ENCODE results near the gene FOCAD.

Gene FOCAD

DNA sequence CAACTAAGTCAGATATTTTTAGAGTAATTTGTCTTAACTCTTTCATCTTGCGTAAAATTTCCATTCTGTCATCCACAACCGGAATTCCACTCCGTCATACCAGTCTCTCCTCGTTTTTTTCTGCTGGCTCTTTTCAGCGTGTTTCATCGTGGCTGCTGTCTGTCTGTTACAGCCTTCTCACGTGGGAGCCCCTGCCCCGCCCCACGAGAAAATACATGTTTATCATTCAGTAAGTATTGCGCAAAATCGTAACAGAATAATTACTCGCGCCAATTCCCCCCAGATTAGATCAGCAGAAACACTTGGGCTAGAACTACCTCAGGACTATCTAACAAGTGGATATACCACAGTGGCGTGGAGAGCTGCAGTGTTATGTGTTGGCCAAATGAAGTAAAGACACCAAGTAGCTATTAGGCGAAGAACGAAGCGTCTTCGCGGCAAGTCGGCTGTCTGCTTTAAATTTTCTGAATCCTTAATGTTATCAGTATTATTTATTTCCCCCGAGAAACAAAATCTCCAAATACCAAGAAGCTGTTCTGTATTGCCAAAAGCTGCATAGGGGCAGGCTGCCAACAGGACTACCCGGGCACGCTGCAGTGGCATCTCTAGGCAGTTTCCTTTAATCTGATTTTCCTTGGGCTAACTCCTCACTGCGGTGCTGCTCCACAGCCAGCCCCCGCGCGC is 566 bp upstream of the FOCAD start:
- DNase-seq: peak; percentile 54

DNA sequence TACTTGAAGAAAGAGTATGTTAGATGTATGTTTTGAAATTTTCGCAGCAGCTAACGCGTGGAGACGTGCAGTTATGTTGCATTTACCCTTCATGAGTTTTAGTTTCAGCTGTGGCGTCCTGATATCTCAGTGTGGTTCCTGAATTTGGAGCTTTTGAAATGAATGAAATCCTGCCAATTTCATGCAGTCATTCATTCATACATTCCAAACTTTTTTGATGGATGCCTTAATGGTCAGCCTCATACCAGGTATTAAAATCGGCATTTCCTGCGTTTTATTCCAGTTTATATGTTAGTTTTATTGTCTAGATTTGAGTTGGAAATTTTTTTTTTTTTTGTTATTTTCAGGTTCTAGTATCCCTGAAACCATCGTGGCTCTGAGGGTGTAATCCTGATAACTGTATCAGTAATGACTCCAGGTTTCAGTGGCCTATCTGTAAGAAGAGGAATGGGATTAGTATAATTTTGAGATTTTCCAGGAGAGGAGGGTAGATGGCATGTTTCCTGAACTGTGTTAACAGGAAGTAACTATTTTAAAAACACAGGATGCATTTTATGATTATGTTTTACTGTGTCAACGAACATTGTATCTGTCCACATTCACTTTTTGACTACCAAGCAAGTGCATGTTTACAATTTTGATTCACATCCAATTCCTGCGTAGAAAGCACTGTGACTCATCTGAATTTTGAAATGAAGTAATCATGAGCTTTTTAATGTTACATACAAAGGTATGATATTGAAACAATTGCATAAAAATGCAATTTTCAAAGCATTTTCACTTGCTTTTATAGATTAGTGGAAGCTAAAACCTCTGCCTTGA is 1.0 kb downstream of the FOCAD start:
- no peak for DNase-seq

DNA sequence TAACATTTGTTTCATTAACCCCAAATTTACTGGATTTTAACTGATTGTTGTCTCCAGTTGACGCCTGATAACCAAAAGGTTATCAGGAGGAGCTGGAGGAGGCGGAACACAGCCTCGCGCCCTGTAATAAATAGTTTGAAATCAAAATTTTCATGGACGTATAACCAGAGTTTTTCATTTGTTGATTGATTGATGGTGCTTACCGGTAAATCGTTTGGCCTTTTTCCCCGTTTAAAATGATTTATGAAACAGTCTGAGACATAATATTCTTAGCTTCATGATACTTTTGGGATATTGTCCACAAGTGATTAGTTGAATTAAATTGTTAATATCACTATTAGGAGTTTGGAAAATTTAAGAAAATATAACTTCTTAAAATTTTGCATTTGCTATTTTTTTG is 1.7 kb downstream of the FOCAD start:
- DNase-seq: no peak

DNA sequence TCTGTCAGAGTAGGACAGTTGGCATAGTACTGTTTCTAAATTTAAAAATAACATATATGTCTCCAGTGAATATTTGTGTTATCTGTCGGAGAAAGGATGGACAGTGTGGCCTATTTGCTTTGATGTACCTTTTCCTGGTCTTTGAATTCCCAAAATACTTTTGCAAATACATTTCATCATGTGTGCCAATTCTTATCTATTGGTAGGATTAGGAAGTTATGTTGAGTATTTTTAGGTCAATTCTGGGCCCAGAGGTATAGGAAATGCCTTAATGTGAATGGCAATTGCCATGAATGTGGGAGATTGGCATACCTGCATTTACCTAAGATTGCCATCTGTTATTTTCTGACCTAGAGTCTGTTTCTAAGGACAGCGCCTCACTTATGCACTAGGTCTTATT is 5.8 kb downstream of the FOCAD start:
- no peak for DNase-seq

- no peak for DNase-seq
These were observed 8.5 kb downstream of the FOCAD start for GRCh38 chr9:20692554-20692953.

DNA sequence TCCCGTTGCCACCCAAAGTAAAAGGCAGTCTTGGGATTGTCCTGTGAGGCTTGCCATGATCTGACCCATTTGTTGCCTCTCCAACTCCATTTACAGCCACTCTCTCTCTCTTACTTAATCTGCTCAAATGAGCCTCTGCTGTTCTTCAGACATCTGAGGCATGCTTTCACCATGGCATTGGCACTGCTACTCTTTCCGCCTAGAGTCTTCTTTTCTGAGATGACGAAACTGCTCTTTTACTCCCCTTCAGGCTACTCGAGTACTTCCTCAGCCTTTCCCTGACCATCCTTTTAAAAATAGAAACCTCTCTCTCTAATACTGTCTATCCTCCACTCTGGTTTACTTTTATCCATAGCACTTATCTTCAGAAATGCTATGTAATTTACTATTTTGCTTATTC is 9.0 kb downstream of the FOCAD start:
- no peak for DNase-seq

DNA sequence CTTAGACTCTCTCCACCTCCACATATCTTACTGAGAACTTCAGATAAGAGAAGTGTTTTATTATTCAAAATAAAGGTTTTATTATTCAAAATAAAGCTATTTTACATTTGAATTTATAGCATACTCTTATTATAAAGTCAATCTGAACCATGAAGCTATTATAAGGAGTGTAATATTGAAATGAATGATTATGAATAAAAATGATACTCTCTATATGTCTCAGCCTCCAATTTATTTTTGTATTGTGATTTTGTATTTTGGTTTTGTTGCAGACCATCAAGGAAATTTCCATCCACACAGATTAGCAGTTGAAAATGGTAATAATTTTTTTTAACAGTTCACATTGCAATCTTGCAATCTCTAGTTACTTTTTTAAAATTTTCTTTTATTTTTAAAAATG is 10.2 kb downstream of the FOCAD start:
- DNase-seq: no peak

- no peak for DNase-seq
These were observed 13.1 kb downstream of the FOCAD start for GRCh38 chr9:20697021-20697719.

DNA sequence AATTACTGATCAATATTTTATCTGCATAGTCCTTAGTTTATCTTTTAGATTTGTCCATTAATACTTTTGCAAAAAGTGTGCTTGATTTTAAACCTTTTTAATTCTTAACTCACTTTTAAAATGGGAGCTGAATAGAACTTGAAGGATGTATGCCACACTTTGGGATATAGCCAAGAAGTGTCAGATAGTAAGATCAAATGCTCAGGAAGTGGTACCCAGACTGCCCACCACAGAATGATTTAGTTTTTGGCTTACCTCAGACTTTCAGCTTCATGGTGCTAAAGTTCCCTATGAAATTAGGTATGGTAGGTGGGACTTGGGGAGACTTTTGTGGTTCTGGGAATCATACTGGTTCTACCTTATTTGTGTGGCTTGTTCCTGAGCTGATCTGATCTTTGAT is 14.7 kb downstream of the FOCAD start:
- no peak for DNase-seq

DNA sequence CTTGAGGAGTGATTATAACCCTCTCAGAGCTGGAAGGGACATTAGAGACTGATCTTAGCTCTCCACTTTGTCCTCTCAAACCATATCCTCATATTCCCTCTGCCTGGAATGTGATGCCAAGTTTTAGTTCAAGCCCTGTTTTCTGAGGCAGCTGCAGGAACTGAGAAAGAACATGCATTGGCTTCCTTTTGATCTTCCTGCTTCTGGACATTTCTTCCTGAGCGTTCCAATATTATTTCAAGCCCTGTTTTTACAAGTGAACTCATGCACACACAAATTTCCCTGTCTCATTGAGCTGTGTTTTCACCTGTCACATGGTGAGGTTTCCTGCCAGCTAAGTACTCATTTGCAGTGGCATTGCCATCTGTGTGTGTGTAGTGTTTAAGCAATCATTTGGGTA is 17.0 kb downstream of the FOCAD start:
- no peak for DNase-seq

GRCh38 chr9:20702570-20702969 is 18.5 kb downstream of the FOCAD start:
- DNase-seq: no peak

- DNase-seq: no peak
These were observed 19.1 kb downstream of the FOCAD start for GRCh38 chr9:20703146-20703545.

GRCh38 chr9:20707708-20708107 is 23.6 kb downstream of the FOCAD start:
- no peak for DNase-seq

GRCh38 chr9:20713172-20713571 is 29.1 kb downstream of the FOCAD start:
- DNase-seq: no peak

GRCh38 chr9:20714442-20715415 is 30.7 kb downstream of the FOCAD start:
- no peak for DNase-seq

GRCh38 chr9:20722221-20722620 is 38.2 kb downstream of the FOCAD start:
- DNase-seq: no peak

GRCh38 chr9:20725675-20726074 is 41.6 kb downstream of the FOCAD start:
- no peak for DNase-seq

- no peak for DNase-seq
These were observed 42.1 kb downstream of the FOCAD start for GRCh38 chr9:20726144-20726543.

GRCh38 chr9:20728493-20729220 is 44.6 kb downstream of the FOCAD start:
- DNase-seq: no peak

DNA sequence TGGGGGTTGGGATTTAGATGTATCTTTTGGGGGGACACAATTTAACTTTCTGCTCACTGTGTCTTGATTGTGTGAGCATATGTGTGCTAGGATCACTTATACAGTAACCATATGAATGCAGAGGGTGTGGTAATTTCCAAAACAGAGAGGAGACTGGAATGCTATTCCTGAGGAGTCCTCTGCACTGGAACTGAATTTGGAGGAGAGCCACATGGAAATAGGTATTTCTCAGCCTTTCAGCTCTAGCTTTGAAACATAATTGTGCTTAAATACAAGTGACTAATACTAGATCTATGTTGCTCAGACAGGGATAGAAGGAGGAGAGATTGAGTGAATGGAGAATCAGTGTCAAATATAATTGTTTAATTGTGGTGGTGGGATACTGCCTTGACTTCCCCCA is 45.5 kb downstream of the FOCAD start:
- DNase-seq: no peak

- no peak for DNase-seq
These were observed 48.1 kb downstream of the FOCAD start for GRCh38 chr9:20732118-20732517.

DNA sequence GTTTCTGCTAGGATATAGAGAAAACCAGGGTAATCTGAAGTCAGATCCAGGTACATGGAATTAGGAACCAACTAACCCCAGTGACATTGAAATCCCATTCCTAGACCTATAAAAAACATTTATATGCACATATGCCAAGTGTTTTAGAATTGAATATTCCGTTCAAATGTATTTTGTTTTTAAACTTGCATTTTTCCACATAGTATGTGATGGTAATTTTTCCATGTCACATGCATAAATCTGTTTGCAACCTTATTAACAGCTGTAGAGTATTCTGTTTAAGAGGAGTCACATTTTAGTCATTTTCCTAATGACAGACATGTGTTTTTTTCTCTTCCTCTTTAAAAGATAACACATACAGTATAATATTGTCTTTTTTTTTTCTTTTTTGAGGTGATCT is 50.2 kb downstream of the FOCAD start:
- no peak for DNase-seq
